OCI-M2 (cell line): Measurements from ENCODE around the gene RNU6-8.

Experiments
- DNase-seq: peaks from one replicate; lab custom pipeline; 2025; ENCODE audit not compliant: unreplicated experiment; lab: John Stamatoyannopoulos, UW

RNU6-8 gene

DNA sequence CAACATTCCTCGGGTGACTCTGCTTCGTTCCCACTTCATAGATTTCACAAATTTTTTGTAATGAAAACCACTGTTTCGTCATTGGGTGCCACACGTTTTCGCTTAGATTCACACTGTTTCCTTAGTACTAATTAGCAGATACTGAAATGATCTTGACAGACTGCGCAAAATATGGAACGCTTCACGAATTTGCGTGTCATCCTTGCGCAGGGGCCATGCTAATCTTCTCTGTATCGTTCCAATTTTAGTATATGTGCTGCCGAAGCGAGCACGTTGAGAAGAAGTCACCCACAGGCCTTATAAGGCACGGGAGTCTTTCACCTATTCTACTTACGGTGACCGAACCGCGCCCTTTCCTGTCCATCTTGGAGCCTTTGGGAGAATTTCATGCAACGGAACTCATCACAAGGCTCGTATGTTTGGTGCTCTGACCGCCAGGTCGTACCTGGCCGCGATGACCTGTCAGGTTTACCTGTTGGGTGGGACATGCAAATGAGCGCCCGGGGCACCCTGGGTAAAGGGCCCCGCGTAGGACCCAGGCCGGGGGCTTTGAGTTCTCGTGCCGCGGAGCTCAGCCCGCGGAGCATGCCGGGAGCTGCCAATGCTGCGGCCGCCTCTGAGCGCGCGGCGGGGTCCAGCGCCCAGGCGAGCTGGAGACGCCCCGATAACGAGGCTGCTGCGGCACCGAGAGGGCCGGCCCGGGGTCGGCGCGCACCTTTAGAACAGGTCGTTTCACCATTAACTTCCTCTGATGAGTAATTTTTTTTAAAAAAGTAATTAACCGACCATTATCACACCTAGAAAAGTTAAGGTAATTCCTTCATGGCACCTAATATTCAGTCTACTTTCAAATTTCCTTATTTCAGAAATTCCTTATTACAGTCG, at the start of gene RNU6-8:
RNU6-8 (minus strand) TSS at position 272 of the 885 bp plus-strand sequence.
- DNase-seq: peak; percentile 71

DNA sequence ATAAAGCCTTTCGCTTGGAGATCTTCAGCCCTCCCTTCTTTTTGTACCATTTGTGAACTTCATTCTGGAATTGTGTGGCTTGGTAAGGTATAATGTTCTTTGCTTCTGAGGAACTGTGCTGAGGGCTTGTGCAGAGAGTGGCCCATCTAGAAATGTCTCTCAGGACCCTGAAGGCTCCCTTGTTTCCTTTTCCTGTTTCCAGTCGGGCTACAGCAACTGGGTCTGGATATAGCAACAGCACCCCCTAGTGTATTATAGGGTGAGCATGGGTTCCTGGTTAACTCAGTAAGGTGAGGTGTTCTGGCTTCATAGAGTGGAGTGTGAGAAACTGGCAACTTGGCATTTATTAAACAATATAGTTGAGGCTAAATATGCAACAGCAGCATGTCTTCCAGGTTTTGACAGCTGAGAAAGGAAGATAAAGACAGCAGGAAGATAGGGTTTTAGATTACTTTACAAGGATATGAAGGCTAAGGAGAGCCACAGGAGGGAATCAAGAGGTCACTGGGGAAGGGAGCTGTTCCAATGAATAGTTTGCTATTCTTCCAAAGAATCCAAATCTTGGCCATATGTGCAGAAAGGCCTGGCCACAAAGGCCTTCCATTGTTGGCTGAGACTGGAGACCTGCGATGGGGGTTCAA, 49.1 kb upstream of the RNU6-8 start:
- DNase-seq: peak; percentile 14

- DNase-seq: no peak
Observed at GRCh38 chr14:32251530-32251929, 48.5 kb upstream of the RNU6-8 start.

GRCh38 chr14:32250681-32251080, 47.6 kb upstream of the RNU6-8 start:
- DNase-seq: no peak

- DNase-seq: no peak
Observed at GRCh38 chr14:32249780-32250179, 46.7 kb upstream of the RNU6-8 start.

GRCh38 chr14:32249371-32249770, 46.3 kb upstream of the RNU6-8 start:
- DNase-seq: no peak

DNA sequence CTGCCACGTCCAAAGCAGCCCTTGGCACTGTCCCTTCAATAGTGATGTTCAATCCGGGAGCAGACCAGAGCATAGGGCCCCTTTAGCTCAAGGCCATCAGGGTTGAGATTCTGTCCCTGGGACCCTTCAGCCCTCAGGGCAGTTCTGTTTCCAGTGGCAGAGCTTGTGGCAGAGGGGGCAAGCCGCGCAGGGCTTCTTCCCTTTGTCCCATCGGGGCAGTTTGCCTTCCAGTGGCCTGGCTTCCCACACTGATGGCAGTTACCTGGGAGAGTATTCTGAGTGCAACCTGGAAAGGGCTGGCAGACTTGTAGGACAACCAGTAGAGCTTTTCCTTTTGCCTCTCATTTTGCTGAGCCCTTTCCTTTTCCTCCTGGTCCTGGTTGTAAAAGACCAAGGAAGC, 43.7 kb upstream of the RNU6-8 start:
- DNase-seq: no peak

- DNase-seq: no peak
Observed at GRCh38 chr14:32244404-32244803, 41.3 kb upstream of the RNU6-8 start.

DNA sequence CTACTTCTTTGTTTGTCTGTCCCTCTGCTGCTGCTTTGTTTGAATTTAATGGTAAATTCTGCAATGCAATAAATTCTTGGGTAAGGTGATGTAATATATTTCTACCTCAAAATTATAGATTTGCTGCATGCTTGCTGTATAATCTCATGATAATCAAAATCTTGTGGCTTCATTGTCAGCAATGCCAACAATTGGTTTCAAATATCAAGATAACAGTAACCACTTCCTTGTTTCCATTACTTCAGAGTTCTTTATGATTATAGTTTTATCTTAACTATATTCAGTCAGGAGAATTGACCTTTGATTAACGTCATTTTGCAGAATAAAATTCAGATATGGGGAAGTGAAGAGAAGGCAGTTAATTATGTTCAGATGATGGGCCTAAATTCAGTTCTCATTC, 30.2 kb upstream of the RNU6-8 start:
- no peak for DNase-seq

DNA sequence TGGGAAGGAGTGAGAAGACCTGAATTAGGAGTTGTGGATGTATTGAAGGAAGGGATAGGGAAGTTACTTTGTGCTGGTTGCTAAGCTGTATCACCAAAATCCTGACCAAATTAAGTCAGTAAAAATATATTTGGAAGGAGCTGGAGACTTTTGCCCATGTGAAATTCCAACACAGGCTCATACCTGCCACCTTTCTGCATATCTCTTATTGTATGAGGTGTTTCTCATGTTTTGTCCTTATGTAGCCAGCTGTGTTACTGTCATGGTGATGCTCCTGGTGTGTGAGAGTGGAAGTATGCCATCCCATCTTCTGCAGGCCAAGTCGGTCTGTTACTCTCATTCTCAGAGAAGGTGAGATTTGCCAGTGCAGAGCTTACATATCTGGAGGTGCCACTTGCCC, 29.4 kb upstream of the RNU6-8 start:
- no peak for DNase-seq

DNA sequence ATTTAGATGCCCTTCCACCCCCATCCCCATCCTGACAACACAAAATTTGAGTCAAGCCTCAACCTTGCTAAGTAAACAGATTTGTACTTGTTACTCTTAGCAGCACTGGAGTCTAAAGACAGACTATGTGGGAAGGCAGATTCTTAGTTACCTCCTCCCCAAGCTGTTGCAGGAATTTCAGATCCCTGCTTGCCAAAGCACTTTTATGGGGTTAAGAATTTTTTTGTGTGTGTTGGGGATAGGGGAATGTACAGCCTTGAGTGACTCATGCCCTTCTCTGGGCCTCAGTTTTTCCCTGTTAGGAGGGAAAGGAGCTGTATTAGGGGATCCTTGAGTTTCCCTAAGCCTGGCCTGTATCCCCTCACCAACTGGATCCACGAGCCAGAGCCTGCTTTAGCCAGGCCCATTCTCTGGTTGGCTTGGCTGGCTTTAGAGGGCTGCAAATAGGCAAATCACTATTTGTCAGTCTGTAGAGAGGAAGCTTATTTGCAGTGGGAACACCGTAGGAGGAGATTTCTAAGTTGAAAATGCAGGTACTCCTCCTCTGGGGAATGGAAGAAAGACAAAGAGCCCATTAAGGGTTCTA, 27.7 kb upstream of the RNU6-8 start:
- no peak for DNase-seq

GRCh38 chr14:32230181-32230580, 27.1 kb upstream of the RNU6-8 start:
- DNase-seq: no peak

DNA sequence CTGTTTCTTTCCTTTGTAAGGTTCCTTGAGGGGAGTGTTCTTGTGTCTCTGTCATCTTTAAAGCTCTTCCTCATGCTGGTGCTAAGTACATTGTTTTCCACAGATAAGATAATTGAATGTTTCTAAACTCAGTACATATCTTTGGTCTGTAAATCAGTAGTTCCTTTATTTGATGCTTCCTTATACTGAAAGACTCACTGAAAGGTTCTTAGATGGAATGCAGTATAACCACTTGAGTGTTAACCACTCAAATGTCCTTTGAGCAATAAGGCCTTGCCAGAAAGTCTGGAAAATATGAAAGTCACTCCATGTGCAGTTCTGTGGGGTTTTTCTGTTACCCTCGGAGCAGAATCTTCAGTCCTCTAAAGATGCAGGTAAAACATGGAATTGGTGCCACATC, 23.0 kb upstream of the RNU6-8 start:
- DNase-seq: no peak

- DNase-seq: no peak
Observed at GRCh38 chr14:32225378-32225920, 22.4 kb upstream of the RNU6-8 start.

DNA sequence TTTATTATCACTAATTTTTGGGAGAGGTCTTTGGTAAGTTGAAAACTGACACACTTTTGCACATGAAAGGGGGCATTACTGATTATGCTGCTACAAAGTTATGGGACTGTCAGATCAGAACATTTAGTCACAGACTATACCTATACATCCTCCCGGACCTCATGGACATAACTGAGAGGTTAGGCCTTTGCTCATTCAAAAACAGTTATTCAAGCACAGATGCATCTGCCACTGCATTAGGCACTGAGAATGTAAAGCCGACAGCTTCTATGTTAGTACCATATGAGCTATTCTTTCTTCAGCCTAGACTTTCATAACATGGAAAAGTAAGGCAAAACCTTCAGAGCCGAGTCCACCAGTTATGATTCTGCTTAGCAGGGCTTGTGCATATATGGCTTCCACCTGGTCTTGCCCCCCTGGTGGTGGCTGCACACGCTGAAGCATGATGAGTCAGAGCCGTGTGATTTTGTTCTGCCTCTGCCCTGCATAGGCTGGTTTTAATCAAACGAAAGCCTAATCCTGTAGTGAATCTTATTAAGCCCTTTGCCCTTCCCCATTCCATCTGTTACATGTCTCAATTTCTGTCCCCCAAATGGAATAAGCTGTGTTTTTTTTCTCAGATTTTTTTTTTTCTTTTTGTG, 21.8 kb upstream of the RNU6-8 start:
- DNase-seq: no peak

- no peak for DNase-seq
Observed at GRCh38 chr14:32217301-32217700, 14.2 kb upstream of the RNU6-8 start.

DNA sequence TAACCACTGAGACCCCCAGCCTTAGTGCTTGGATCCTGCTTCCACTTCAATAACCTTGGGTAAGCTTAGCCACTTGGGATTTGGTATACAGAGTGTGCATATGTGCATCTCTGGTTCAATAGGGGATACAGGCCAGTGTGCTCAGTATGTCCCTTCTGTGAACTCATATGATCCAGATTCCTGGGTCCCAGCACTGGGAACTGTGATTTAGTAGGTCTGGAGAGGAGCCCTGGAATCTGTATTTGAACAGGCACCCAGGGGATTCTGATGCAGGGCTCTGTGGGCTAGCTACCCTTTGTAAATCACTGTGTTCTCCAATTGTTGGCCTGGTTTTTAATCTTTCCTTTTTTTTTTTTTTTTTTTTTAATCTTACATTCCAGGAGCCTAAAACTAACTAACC, 9.8 kb upstream of the RNU6-8 start:
- DNase-seq: no peak

DNA sequence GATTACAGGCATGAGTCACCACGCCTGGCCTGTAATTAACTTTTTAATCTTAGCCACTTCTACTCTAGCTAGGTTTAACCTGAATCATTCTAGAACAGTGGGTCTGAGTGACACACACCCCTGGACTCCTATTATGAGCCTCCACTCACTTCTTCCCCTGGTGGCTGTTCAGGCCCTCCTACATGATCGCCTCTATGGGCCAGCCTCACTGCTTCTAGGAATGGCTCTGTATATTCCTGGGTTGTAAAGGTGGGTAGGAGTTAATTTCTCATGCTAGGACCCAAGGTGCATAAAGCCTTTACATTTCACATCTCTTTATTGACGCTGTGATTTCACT, 8.0 kb upstream of the RNU6-8 start:
- no peak for DNase-seq

GRCh38 chr14:32209471-32209870, 6.4 kb upstream of the RNU6-8 start:
- DNase-seq: no peak

DNA sequence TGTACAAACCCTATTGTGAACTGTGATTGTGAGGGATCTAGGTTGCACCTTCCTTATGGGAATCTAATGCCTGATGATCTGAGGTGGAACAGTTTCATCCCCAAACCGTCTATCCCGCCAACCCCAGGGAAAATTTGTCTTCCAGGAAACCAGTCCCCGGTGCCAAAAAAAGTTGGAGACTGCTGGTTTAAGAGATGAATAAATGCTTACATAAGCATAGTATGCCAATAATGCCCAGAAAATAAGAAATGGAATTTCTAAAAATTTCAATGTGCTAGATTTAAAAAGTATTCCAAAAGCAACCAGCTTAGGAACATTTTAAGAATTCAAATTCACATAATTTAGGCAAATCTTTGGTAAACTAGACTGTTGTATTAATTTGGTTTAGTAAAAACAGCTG, 5.4 kb upstream of the RNU6-8 start:
- DNase-seq: no peak

DNA sequence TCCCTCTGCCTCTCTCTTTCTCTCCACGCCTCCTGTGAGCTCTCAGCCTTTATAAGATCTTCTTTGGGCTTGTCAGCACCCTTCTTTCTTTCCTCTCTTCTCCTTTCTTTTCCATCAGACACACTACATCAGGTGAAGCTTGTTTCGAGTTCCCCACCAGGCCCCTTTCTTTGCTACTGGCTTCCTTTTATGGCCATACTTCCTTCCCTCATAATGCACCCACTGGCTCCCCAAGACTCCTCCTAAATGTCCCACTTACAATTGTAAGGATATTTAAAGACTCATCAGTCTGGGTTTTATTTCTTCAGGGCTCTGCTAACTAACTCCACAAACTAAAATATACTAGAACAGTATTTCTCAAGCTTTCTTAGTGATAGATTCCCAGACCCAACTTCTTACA, 3.5 kb upstream of the RNU6-8 start:
- no peak for DNase-seq

- DNase-seq: no peak
Observed at GRCh38 chr14:32205984-32206383, 2.9 kb upstream of the RNU6-8 start.
